ENCODE measurements around the gene RAB40C. TPM values are rescaled to one million over a fixed set of nuclear protein-coding genes. Genes with fewer than 3 reads are reported as not detected.

RAB40C gene
- total RNA-seq, 2 donors from 2014 or later = 11.1 to 13.5 TPM

DNA sequence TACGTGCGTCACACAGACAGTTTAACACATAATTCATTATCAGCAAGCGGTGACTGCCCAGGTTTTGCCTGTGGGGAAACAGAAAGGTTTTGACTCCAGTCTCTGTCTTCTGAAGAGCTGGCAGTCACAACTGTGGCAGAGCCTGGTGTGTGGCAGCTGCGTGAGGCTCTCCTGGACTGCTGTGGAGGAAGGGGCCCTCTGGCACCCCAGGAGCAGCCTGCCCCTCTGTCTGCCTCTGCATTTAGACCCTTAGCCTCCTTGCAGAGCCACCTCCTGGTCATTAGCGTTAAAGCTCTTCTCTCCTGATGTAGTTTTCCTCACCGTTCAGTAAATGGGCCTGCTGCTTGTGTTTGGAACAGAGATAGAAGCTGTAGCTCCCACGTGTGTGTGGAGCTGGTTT, 10.9 kb downstream of the RAB40C start:
- TF ChIP-seq, protein P1, sequence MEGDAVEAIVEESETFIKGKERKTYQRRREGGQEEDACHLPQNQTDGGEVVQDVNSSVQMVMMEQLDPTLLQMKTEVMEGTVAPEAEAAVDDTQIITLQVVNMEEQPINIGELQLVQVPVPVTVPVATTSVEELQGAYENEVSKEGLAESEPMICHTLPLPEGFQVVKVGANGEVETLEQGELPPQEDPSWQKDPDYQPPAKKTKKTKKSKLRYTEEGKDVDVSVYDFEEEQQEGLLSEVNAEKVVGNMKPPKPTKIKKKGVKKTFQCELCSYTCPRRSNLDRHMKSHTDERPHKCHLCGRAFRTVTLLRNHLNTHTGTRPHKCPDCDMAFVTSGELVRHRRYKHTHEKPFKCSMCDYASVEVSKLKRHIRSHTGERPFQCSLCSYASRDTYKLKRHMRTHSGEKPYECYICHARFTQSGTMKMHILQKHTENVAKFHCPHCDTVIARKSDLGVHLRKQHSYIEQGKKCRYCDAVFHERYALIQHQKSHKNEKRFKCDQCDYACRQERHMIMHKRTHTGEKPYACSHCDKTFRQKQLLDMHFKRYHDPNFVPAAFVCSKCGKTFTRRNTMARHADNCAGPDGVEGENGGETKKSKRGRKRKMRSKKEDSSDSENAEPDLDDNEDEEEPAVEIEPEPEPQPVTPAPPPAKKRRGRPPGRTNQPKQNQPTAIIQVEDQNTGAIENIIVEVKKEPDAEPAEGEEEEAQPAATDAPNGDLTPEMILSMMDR (IDR thresholded peaks at IDR 0.05) = no peak
- no peaks in the 10 kb centered on the region for H3K9me3 ChIP-seq
- H3K4me1 ChIP-seq = no peaks in the 10 kb centered on the region
- no peak overlapping the region for H3K27ac ChIP-seq
- H3K27me3 ChIP-seq = no peaks in the 10 kb centered on the region
- DNase-seq (ENCODE audit: low spot score) = no peak
- no peak overlapping the region for H3K4me3 ChIP-seq
- no peaks in the 10 kb centered on the region for H3K36me3 ChIP-seq

DNA sequence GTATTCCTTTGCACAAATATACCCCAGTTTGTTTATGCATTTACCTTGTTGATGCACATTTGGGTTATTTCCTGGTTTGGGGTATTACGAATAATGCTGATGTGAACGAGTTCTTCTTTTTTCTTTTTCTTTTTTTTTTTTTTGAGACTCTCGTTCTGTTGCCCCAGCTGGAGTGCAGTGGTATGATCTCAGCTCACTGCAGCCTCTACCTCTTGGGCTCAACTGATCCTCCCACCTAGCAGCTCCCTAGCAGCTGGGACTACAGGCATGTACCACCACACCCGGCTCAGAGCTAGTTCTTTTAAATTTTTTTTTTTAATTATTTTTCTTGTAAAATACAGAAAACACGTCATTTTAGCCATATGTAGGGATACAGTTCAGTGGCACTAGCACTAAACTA, 14.1 kb downstream of the RAB40C start:
- TF ChIP-seq, protein P1 (IDR thresholded peaks at IDR 0.05) = no peak
- no peak overlapping the region for H3K4me3 ChIP-seq
- H3K27me3 ChIP-seq = no peaks in the 10 kb centered on the region
- no peaks in the 10 kb centered on the region for H3K36me3 ChIP-seq
- no peak for DNase-seq (ENCODE audit: low spot score)
- H3K4me1 ChIP-seq = no peaks in the 10 kb centered on the region
- no peak overlapping the region for H3K27ac ChIP-seq
- H3K9me3 ChIP-seq = no peaks in the 10 kb centered on the region

DNA sequence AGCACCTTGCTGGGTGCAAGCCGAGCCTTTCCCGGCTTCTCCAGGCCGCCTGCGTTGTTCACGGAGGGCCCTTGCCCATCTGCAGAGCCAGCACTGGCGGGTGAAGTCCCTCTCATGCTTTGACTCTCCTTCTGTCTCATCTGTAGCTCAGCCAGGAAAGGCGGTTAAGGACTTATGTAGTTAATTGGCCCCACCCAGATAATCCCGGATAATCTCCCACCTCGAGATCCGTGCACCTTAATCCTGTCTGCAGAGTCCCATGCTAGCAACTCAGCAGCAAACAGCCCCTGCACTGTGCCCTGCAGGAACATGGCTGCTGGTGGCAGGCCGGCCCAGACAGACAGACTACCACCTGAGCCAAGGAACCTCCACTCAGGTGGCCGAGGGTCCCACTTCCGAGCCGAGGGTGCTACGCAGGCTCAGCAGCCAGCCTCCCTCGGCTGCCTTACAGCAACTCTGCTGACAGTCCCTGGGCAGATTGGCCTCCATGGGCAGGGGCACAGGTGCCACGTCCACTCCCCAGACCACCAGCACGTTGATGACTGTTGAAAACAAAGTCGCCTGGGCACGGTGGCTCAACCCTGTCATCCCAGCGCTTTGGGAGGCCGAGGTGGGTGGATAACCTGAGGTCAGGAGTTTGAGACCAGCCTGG, 16.9 kb downstream of the RAB40C start:
- Histone ChIP-seq H3K27ac (no peak overlapping the region), H3K4me1 (peaks cover 0 to 15% of the 10 kb centered on the region in 2 donors), H3K4me3 (no peak overlapping the region), H3K27me3 (no peaks in the 10 kb centered on the region), H3K36me3 (no peaks in the 10 kb centered on the region), H3K9me3 (no peaks in the 10 kb centered on the region)
- TF ChIP-seq, protein P1 (IDR thresholded peaks at IDR 0.05) = no peak
- no peak for DNase-seq (ENCODE audit: low spot score)

DNA sequence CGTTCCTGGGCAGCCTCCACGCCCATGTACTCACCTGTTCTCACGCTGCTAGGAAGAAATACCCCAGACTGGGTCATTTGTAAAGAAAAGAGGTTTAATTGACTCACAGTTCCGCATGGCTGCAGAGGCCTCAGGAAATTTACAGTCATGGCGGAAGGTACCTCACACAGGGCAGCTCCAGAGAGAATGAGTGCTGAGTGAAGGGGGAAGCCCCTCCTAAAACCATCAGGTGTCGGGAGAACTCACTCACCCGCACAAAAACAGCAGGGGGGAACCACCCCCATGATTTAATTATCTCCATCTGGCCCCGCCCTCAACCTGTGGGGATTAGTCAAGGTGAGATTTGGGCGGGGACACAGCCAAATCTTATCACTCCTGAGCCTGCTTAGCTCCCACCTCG, 18.2 kb downstream of the RAB40C start:
- Histone ChIP-seq H3K4me3 (no peak overlapping the region), H3K27me3 (no peaks in the 10 kb centered on the region), H3K4me1 (peaks cover 0 to 15% of the 10 kb centered on the region in 2 donors), H3K9me3 (no peaks in the 10 kb centered on the region), H3K36me3 (no peaks in the 10 kb centered on the region), H3K27ac (no peak overlapping the region)
- DNase-seq (ENCODE audit: low spot score) = no peak
- TF ChIP-seq, protein P1 (IDR thresholded peaks at IDR 0.05) = no peak

DNA sequence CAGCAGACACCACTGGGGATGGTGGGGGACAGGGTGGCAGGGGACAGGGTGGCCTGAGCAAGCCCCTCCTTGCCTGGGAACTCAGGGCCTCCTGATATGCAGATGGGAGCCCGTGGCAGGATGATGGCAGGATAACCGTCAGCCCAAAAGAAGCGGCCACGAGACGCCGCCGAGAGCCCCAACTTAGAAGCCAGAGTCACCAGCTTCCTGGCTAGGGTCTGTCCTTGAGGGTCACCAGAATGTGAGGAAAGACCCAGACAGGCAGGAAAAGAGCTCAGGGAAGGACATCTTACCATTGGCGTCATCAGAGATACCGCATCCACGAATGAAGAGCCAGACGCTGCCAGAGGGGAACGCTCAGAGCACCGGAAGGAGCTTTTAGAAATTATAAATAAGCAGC, 19.4 kb downstream of the RAB40C start:
- peaks cover 0 to 15% of the 10 kb centered on the region in 2 donors for H3K4me1 ChIP-seq
- no peaks in the 10 kb centered on the region for H3K36me3 ChIP-seq
- no peak for DNase-seq (ENCODE audit: low spot score)
- no peak overlapping the region for H3K27ac ChIP-seq
- H3K4me3 ChIP-seq = no peak overlapping the region
- no peaks in the 10 kb centered on the region for H3K27me3 ChIP-seq
- TF ChIP-seq, protein P1 (IDR thresholded peaks at IDR 0.05) = no peak
- no peaks in the 10 kb centered on the region for H3K9me3 ChIP-seq

DNA sequence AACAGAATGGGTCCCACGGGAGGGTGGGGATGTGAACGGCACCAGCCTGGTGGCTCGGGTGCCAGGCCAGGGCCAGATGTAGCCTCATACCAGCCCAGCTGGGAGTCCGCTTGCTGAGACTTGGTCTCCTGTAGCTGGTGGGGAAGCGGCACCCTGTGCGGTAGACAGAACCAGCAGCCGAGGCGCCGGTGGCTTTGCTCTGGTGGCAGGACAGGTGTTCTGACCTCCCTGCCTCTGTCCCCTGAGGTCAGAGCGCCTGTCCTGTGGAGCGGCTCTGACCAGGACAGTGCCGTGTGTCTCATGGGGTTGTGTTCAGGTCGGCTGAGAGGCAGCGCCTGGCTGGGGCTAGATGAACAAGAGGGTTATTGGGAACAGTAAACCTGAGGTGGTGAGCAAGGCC, 20.1 kb downstream of the RAB40C start:
- DNase-seq (ENCODE audit: low spot score) = no peak
- no peaks in the 10 kb centered on the region for H3K27me3 ChIP-seq
- TF ChIP-seq, protein P1 (IDR thresholded peaks at IDR 0.05) = no peak
- H3K36me3 ChIP-seq = no peaks in the 10 kb centered on the region
- peaks cover 0 to 15% of the 10 kb centered on the region in 2 donors for H3K4me1 ChIP-seq
- no peaks in the 10 kb centered on the region for H3K9me3 ChIP-seq
- H3K27ac ChIP-seq = no peak overlapping the region
- H3K4me3 ChIP-seq = no peak overlapping the region
